Sigmoid colon (tissue), 7 donors: ENCODE measurements around the gene GAMT. TPM values are rescaled to one million over a fixed set of nuclear protein-coding genes. Genes with fewer than 3 reads are reported as not detected.

Source experiments
- DNase-seq: peaks from one replicate; pipeline ENCODE4 v3.0.0-alpha.2; 2019
- H3K27ac ChIP-seq, 4 donors: fragments of 200-600 bp; sonication (generic); one replicate each; pipeline ENCODE4 v1.5.1; 2016 to 2019; ENCODE audit warnings: mild to moderate bottlenecking in 1 of 4
- H3K27me3 ChIP-seq, 3 donors: fragments of 200-600 bp; sonication (generic); one replicate each; pipeline ENCODE4 v1.5.1; 2019; ENCODE audit warnings: mild to moderate bottlenecking in 1 of 3
- H3K36me3 ChIP-seq, 4 donors: fragments of 200-600 bp; sonication (generic); one replicate each; pipeline ENCODE4 v1.5.1; 2016 to 2019
- H3K4me1 ChIP-seq, 4 donors: fragments of 200-600 bp; sonication (generic); one replicate each; pipeline ENCODE4 v1.5.1; 2017 to 2019
- H3K4me3 ChIP-seq, 4 donors: fragments of 200-600 bp; sonication (generic); one replicate each; pipeline ENCODE4 v1.5.1; 2017 to 2019; ENCODE audit warnings: mild to moderate bottlenecking in 2 of 4, moderate library complexity in 1 of 4
- H3K9me3 ChIP-seq, 4 donors: fragments of 200-600 bp in 3 of 4; sonication (generic) in 3 of 4; one replicate each; pipeline versions ENCODE4 v1.5.1 to v1.6.1; 2013 to 2019
- CTCF ChIP-seq, 4 experiments: fragments of 450-650 bp in 3 of 4; fragments of 200-600 bp in 1 of 4; IDR thresholded peaks; one replicate each; pipeline ENCODE4 v1.5.1; 2016 to 2019; ENCODE audit warnings: antibody characterized with exemption in 4 of 4, mild to moderate bottlenecking in 3 of 4, moderate library complexity in 2 of 4
- EP300 ChIP-seq, 4 donors: sonication (generic); formaldehyde crosslinking; IDR thresholded peaks; one replicate each; pipeline ENCODE4 v1.6.1; 2017; ENCODE audit warnings: antibody characterized with exemption in 4 of 4
- POLR2A ChIP-seq, 2 donors: fragments of 450-650 bp; IDR thresholded peaks; one replicate each; pipeline ENCODE4 v1.6.1; 2016; ENCODE audit warnings: antibody characterized with exemption in 2 of 2, mild to moderate bottlenecking in 2 of 2, moderate library complexity in 2 of 2
- POLR2AphosphoS5 ChIP-seq, 4 donors: sonication (generic); formaldehyde crosslinking; IDR thresholded peaks; one replicate each; pipeline ENCODE4 v1.6.1; 2017; ENCODE audit warnings: antibody characterized with exemption in 4 of 4
- WGBS, 2 donors: extraction: QIAGEN DNeasy Blood & Tissue Kit; methylation state at CpG; one replicate each; pipeline ENCODE4 v1.1.7; 2013; 5-methylcytosine and 5-hydroxymethylcytosine counted together
- intact Hi-C: fragments of 100-400 bp; cut with DNase I; formaldehyde crosslinking; loops from one replicate; pipeline ENCODE4 v1.15.1; 2023
- polyA plus RNA-seq, 3 donors: library from polyadenylated mRNA; stranded (reverse); fragments of 200-250 nt; gene quantifications; one replicate each; pipeline ENCODE4 v1.2.3, GENCODE V29; 2013
- total RNA-seq, 4 donors: library from RNA; depleted of rRNA; stranded (reverse); fragments of >200 nt; gene quantifications; one replicate each; pipeline ENCODE4 v1.1.0, GENCODE V29; 2016
- donor health status: healthy with polysubstance abuse.
- donor health status: Bipolar disorder and iron deficiency.
- donor health status: healthy.

Gene GAMT
- total and polyA plus RNA-seq, 7 donors: 1.8 to 16.6 (median 7.8) TPM

- peaks cover 0 to 11% (median 2%) of the 10 kb centered on the region in 4 donors for H3K36me3 ChIP-seq
- peaks cover 58 to 70% (median 66%) of the 10 kb centered on the region in 3 donors for H3K27me3 ChIP-seq
- no peaks in the 10 kb centered on the region for H3K9me3 ChIP-seq
- H3K27ac ChIP-seq: no peak overlapping the region
- WGBS, 2 donors: 3% methylated on average over 63 of the region's 63 CpGs
- H3K4me1 ChIP-seq: peaks cover 0 to 32% (median 26%) of the 10 kb centered on the region in 4 donors
- intact Hi-C loops: loop anchor here (5.0 kb wide), 1 partner anchor 60 kb away; no protein-coding TSS in a partner anchor
- no peak for DNase-seq
- TF ChIP-seq CTCF (IDR thresholded peaks at IDR 0.05) (no peak), POLR2A (IDR thresholded peaks at IDR 0.05) (no peak), EP300 (IDR thresholded peaks at IDR 0.05) (no peak)
- H3K4me3 ChIP-seq: peak overlapping the region in 3 of 4 donors; percentile 33 to 43 (median 43)
Observed at GRCh38 chr19:1446713-1447481, 45.6 kb upstream of the GAMT start.

GRCh38 chr19:1445932-1446712, 44.8 kb upstream of the GAMT start:
- peaks cover 4 to 19% (median 8%) of the 10 kb centered on the region in 4 donors for H3K36me3 ChIP-seq
- H3K27me3 ChIP-seq: peaks cover 52 to 62% (median 58%) of the 10 kb centered on the region in 3 donors
- TF ChIP-seq POLR2A (IDR thresholded peaks at IDR 0.05): no peak
- no peak for TF ChIP-seq CTCF (IDR thresholded peaks at IDR 0.05)
- no peak for TF ChIP-seq EP300 (IDR thresholded peaks at IDR 0.05)
- no peak for TF ChIP-seq POLR2AphosphoS5 (IDR thresholded peaks at IDR 0.05)
- intact Hi-C loops: loop anchor here (5.0 kb wide), 1 partner anchor 61 kb away; no protein-coding TSS in a partner anchor
- WGBS, 2 donors: 2 to 4% methylated on average over 99 of the region's 99 CpGs
- H3K27ac ChIP-seq: no peak overlapping the region
- H3K4me3 ChIP-seq: peak overlapping the region in 3 of 4 donors; percentile 33 to 43 (median 43)
- H3K9me3 ChIP-seq: no peaks in the 10 kb centered on the region
- no peak for DNase-seq
- peaks cover 0 to 34% (median 27%) of the 10 kb centered on the region in 4 donors for H3K4me1 ChIP-seq

GRCh38 chr19:1445185-1445931, 44.0 kb upstream of the GAMT start:
- Histone ChIP-seq H3K4me1 (peaks cover 0 to 41% (median 33%) of the 10 kb centered on the region in 4 donors), H3K27ac (peak overlapping the region in 2 of 4 donors; percentile 7 to 22), H3K27me3 (peaks cover 44 to 54% (median 51%) of the 10 kb centered on the region in 3 donors), H3K36me3 (peaks cover 12 to 26% (median 16%) of the 10 kb centered on the region in 4 donors), H3K4me3 (peak overlapping the region in 3 of 4 donors; percentile 33 to 43 (median 43)), H3K9me3 (no peaks in the 10 kb centered on the region)
- TF ChIP-seq CTCF (IDR thresholded peaks at IDR 0.05) (peak; percentile 29 to 98 (median 65)), POLR2AphosphoS5 (IDR thresholded peaks at IDR 0.05) (no peak)
- 1 to 3% methylated on average over 70 of the region's 70 CpGs for WGBS, 2 donors
- intact Hi-C loops: loop anchor here (5.0 kb wide), 1 partner anchor 62 kb away; no protein-coding TSS in a partner anchor
- DNase-seq: no peak

GRCh38 chr19:1441677-1442438, 40.5 kb upstream of the GAMT start:
- H3K27me3 ChIP-seq: peaks cover 16 to 19% (median 17%) of the 10 kb centered on the region in 3 donors
- intact Hi-C loops: no loop called here
- WGBS, 2 donors: 86 to 90% methylated on average over 25 of the region's 25 CpGs
- no peak overlapping the region for H3K27ac ChIP-seq
- TF ChIP-seq POLR2AphosphoS5 (IDR thresholded peaks at IDR 0.05): no peak
- no peak for TF ChIP-seq POLR2A (IDR thresholded peaks at IDR 0.05)
- no peak for TF ChIP-seq CTCF (IDR thresholded peaks at IDR 0.05)
- no peak for TF ChIP-seq EP300 (IDR thresholded peaks at IDR 0.05)
- no peak overlapping the region for H3K4me3 ChIP-seq
- peaks cover 20 to 36% (median 26%) of the 10 kb centered on the region in 4 donors for H3K36me3 ChIP-seq
- DNase-seq: no peak
- no peaks in the 10 kb centered on the region for H3K9me3 ChIP-seq
- peaks cover 0 to 56% (median 51%) of the 10 kb centered on the region in 4 donors for H3K4me1 ChIP-seq
